Muscle layer of colon (tissue), 2 donors: Measurements from ENCODE around the gene ERBIN.
"Not testable (repeated sequence)": the region's sequence is repeated elsewhere in the genome, so short reads cannot be mapped to it uniquely, and the experiment has no call there.

Experiments
- H3K27ac ChIP-seq: one replicate; pipeline ENCODE4 v1.7.0; 2013; ENCODE audit warnings: low read depth, mild to moderate bottlenecking, low read length, moderate library complexity
- H3K27me3 ChIP-seq, 2 donors: one replicate each; pipeline ENCODE4 v1.7.0; 2013; ENCODE audit warnings: low read length in 2 of 2, mild to moderate bottlenecking in 2 of 2; ENCODE audit not compliant: insufficient read depth in 2 of 2, control insufficient read depth in 1 of 2
- H3K36me3 ChIP-seq: one replicate; pipeline ENCODE4 v1.7.0; 2013; ENCODE audit warnings: mild to moderate bottlenecking, low read length; ENCODE audit not compliant: insufficient read depth
- H3K4me1 ChIP-seq: one replicate; pipeline ENCODE4 v1.7.0; 2013; ENCODE audit warnings: mild to moderate bottlenecking, low read length; ENCODE audit not compliant: insufficient read depth
- H3K4me3 ChIP-seq, 2 donors: one replicate each; pipeline ENCODE4 v1.7.0; 2013; ENCODE audit warnings: low read length in 2 of 2, low read depth in 1 of 2, mild to moderate bottlenecking in 1 of 2, moderate library complexity in 1 of 2
- H3K9ac ChIP-seq: one replicate; pipeline ENCODE4 v1.7.0; 2013; ENCODE audit warnings: low read length
- H3K9me3 ChIP-seq: one replicate; pipeline ENCODE4 v1.7.0; 2013; ENCODE audit warnings: mild to moderate bottlenecking, low read length
- donor health status: abdominal sarcoma.
- donor health status: Adenocarcinoma of cecum.

ERBIN gene

GRCh38 chr5:65969539-65970393, 43.4 kb downstream of the ERBIN start:
- H3K4me1 ChIP-seq = peaks cover 36% of the 10 kb centered on the region
- no peak overlapping the region for H3K9ac ChIP-seq
- H3K27me3 ChIP-seq = no peaks in the 10 kb centered on the region
- no peaks in the 10 kb centered on the region for H3K36me3 ChIP-seq
- H3K9me3 ChIP-seq = no peaks in the 10 kb centered on the region
- H3K27ac ChIP-seq = no peak overlapping the region
- no peak overlapping the region for H3K4me3 ChIP-seq

GRCh38 chr5:65970481-65971367, 44.3 kb downstream of the ERBIN start:
- H3K27me3 ChIP-seq = no peaks in the 10 kb centered on the region
- H3K27ac ChIP-seq = no peak overlapping the region
- H3K4me3 ChIP-seq = no peak overlapping the region
- H3K36me3 ChIP-seq = no peaks in the 10 kb centered on the region
- H3K4me1 ChIP-seq = peaks cover 30% of the 10 kb centered on the region
- no peaks in the 10 kb centered on the region for H3K9me3 ChIP-seq
- H3K9ac ChIP-seq = no peak overlapping the region

- H3K36me3 ChIP-seq = no peaks in the 10 kb centered on the region
- no peak overlapping the region for H3K4me3 ChIP-seq
- no peak overlapping the region for H3K27ac ChIP-seq
- H3K9ac ChIP-seq = no peak overlapping the region
- peaks cover 27% of the 10 kb centered on the region for H3K4me1 ChIP-seq
- no peaks in the 10 kb centered on the region for H3K9me3 ChIP-seq
- no peaks in the 10 kb centered on the region for H3K27me3 ChIP-seq
Measured at GRCh38 chr5:65971643-65972042, 45.3 kb downstream of the ERBIN start.

- not testable (repeated sequence) for H3K36me3 ChIP-seq, H3K27me3 ChIP-seq, H3K4me3 ChIP-seq, H3K9me3 ChIP-seq, H3K27ac ChIP-seq, H3K9ac ChIP-seq
- peaks cover 20% of the 10 kb centered on the region for H3K4me1 ChIP-seq
Measured at GRCh38 chr5:65972896-65973295, 46.5 kb downstream of the ERBIN start.

- Histone ChIP-seq H3K4me3 (no peak overlapping the region), H3K36me3 (no peaks in the 10 kb centered on the region), H3K27me3 (no peaks in the 10 kb centered on the region), H3K9ac (no peak overlapping the region), H3K9me3 (no peaks in the 10 kb centered on the region), H3K27ac (no peak overlapping the region), H3K4me1 (no peaks in the 10 kb centered on the region)
Measured at GRCh38 chr5:65978251-65978650, 51.9 kb downstream of the ERBIN start.

- Histone ChIP-seq H3K27me3 (no peaks in the 10 kb centered on the region), H3K4me1 (peaks cover 16% of the 10 kb centered on the region), H3K4me3 (no peak overlapping the region), H3K9ac (no peak overlapping the region), H3K27ac (no peak overlapping the region), H3K36me3 (no peaks in the 10 kb centered on the region), H3K9me3 (no peaks in the 10 kb centered on the region)
Measured at GRCh38 chr5:65981548-65981947, 55.2 kb downstream of the ERBIN start.

- no peaks in the 10 kb centered on the region for H3K9me3 ChIP-seq
- no peak overlapping the region for H3K4me3 ChIP-seq
- H3K36me3 ChIP-seq = no peaks in the 10 kb centered on the region
- no peaks in the 10 kb centered on the region for H3K27me3 ChIP-seq
- no peak overlapping the region for H3K9ac ChIP-seq
- H3K4me1 ChIP-seq = peaks cover 17% of the 10 kb centered on the region
- no peak overlapping the region for H3K27ac ChIP-seq
Measured at GRCh38 chr5:65981969-65982619, 55.7 kb downstream of the ERBIN start.

- H3K27ac ChIP-seq = no peak overlapping the region
- no peak overlapping the region for H3K4me3 ChIP-seq
- H3K27me3 ChIP-seq = no peaks in the 10 kb centered on the region
- peaks cover 17% of the 10 kb centered on the region for H3K4me1 ChIP-seq
- no peak overlapping the region for H3K9ac ChIP-seq
- H3K9me3 ChIP-seq = no peaks in the 10 kb centered on the region
- no peaks in the 10 kb centered on the region for H3K36me3 ChIP-seq
Measured at GRCh38 chr5:65982635-65983034, 56.3 kb downstream of the ERBIN start.

- no peak overlapping the region for H3K4me3 ChIP-seq
Measured at GRCh38 chr5:65984098-65984885, 57.9 kb downstream of the ERBIN start.

GRCh38 chr5:65986050-65986451, 59.7 kb downstream of the ERBIN start:
- no peak overlapping the region for H3K9ac ChIP-seq
- H3K9me3 ChIP-seq = no peaks in the 10 kb centered on the region
- peaks cover 17% of the 10 kb centered on the region for H3K4me1 ChIP-seq
- H3K4me3 ChIP-seq = no peak overlapping the region
- H3K27me3 ChIP-seq = no peaks in the 10 kb centered on the region
- no peak overlapping the region for H3K27ac ChIP-seq
- H3K36me3 ChIP-seq = no peaks in the 10 kb centered on the region

More at GRCh38 chr5:65984098-65984885, 57.9 kb downstream of the ERBIN start:
- no peak overlapping the region for H3K9ac ChIP-seq
- H3K9me3 ChIP-seq = no peaks in the 10 kb centered on the region
- H3K4me1 ChIP-seq = peaks cover 17% of the 10 kb centered on the region
- no peaks in the 10 kb centered on the region for H3K27me3 ChIP-seq
- no peak overlapping the region for H3K27ac ChIP-seq
- H3K36me3 ChIP-seq = no peaks in the 10 kb centered on the region
